Neural cell (in vitro differentiated cells): ENCODE results near the gene COL8A1. TPM values are rescaled to one million over a fixed set of nuclear protein-coding genes. Genes with fewer than 3 reads are reported as not detected.

Source experiments
- H2AFZ ChIP-seq: fragments of 200-600, 300-800 bp; sonication (generic), shearing (Covaris generic); 2 replicates; pipeline ENCODE4 v1.6.0; 2014; ENCODE audit warnings: low read depth, mild to moderate bottlenecking, antibody characterized with exemption, low read length, moderate library complexity
- H3F3A ChIP-seq: fragments of 200-600 bp; shearing (Covaris generic); 2 replicates; pipeline ENCODE4 v1.6.1; 2016; ENCODE audit warnings: mild to moderate bottlenecking, moderate library complexity, mixed read lengths, antibody characterized with exemption, low read length; ENCODE audit not compliant: insufficient read depth, poor library complexity, severe bottlenecking
- H3K27ac ChIP-seq: fragments of 200-600, 300-800 bp; sonication (generic), shearing (Covaris generic); 2 replicates; pipeline ENCODE4 v1.5.1; 2014; ENCODE audit warnings: mild to moderate bottlenecking, low read length, moderate library complexity
- H3K27me3 ChIP-seq: fragments of 300-800, 200-600 bp; sonication (generic), shearing (Covaris generic); 2 replicates; pipeline ENCODE4 v1.6.0; 2014; ENCODE audit warnings: mild to moderate bottlenecking, low read depth, low read length, moderate library complexity; ENCODE audit not compliant: insufficient read depth
- H3K36me3 ChIP-seq: fragments of 300-800, 200-600 bp; sonication (generic), shearing (Covaris generic); 2 replicates; pipeline ENCODE4 v1.5.1; 2014; ENCODE audit warnings: mild to moderate bottlenecking, antibody characterized with exemption, low read length, moderate library complexity; ENCODE audit not compliant: insufficient read depth
- H3K4me2 ChIP-seq: fragments of 300-800, 200-600 bp; sonication (generic), shearing (Covaris generic); 2 replicates; pipeline ENCODE4 v1.6.0; 2014; ENCODE audit warnings: mild to moderate bottlenecking, low read length
- H3K4me3 ChIP-seq: fragments of 300-800, 200-600 bp; sonication (generic), shearing (Covaris generic); 2 replicates; pipeline ENCODE4 v1.5.1; 2014; ENCODE audit warnings: mild to moderate bottlenecking, low read length, moderate library complexity
- H3K79me2 ChIP-seq: fragments of 200-600 bp; shearing (Covaris generic); replicated peaks from 2 replicates; pipeline ENCODE4 v1.6.0; 2014; ENCODE audit warnings: mild to moderate bottlenecking, low read length, moderate library complexity; ENCODE audit not compliant: insufficient read depth
- H3K9ac ChIP-seq: fragments of 300-800, 200-600 bp; sonication (generic), shearing (Covaris generic); 2 replicates; pipeline ENCODE4 v1.6.1; 2016; ENCODE audit warnings: mild to moderate bottlenecking, low read length, mixed read lengths
- H3K9me2 ChIP-seq: fragments of 200-600 bp; shearing (Covaris generic); 2 replicates; pipeline ENCODE4 v1.6.1; 2016; ENCODE audit warnings: mild to moderate bottlenecking, low read length, mixed read lengths; ENCODE audit not compliant: insufficient read depth
- H3K9me3 ChIP-seq: fragments of 200-600, 300-800 bp; sonication (generic), shearing (Covaris generic); 2 replicates; pipeline ENCODE4 v1.6.1; 2016; ENCODE audit warnings: mild to moderate bottlenecking, mixed run types, low read length, moderate library complexity, mixed read lengths
- H4K20me1 ChIP-seq: fragments of 200-600 bp; shearing (Covaris generic); 2 replicates; pipeline ENCODE4 v1.6.1; 2016; ENCODE audit warnings: mild to moderate bottlenecking, mixed run types; ENCODE audit not compliant: insufficient read depth
- CTCF ChIP-seq: fragments of 450-650 bp; IDR thresholded peaks from 2 replicates; pipeline ENCODE4 v1.5.1; 2014; ENCODE audit warnings: antibody characterized with exemption, mild to moderate bottlenecking, moderate library complexity; ENCODE audit not compliant: poor library complexity, severe bottlenecking
- EP300 ChIP-seq: fragments of 450-650 bp; conservative IDR thresholded peaks from 2 replicates; pipeline ENCODE4 v1.6.1; 2014; ENCODE audit warnings: antibody characterized with exemption, mild to moderate bottlenecking, moderate library complexity; ENCODE audit not compliant: poor library complexity, severe bottlenecking
- EZH2 ChIP-seq: fragments of 200-600, 300-800 bp; shearing (Covaris generic), sonication (generic); IDR thresholded peaks from 2 replicates; pipeline ENCODE4 v1.6.1; 2014; ENCODE audit warnings: antibody characterized with exemption, low read length, borderline replicate concordance, mild to moderate bottlenecking; ENCODE audit not compliant: insufficient read depth, poor library complexity, severe bottlenecking
- MXI1 ChIP-seq: fragments of 450-650 bp; conservative IDR thresholded peaks from 2 replicates; pipeline ENCODE4 v1.6.1; 2014; ENCODE audit warnings: antibody characterized with exemption, mild to moderate bottlenecking; ENCODE audit not compliant: poor library complexity, severe bottlenecking
- POLR2AphosphoS5 ChIP-seq: IDR thresholded peaks from 2 replicates; pipeline ENCODE4 v1.6.1; 2012
- RAD21 ChIP-seq: fragments of 450-650 bp; conservative IDR thresholded peaks from 2 replicates; pipeline ENCODE4 v1.6.1; 2014; ENCODE audit warnings: antibody characterized with exemption, mild to moderate bottlenecking, moderate library complexity
- SMC3 ChIP-seq: fragments of 450-650 bp; conservative IDR thresholded peaks from 2 replicates; pipeline ENCODE4 v1.6.1; 2014; ENCODE audit warnings: antibody characterized with exemption, mild to moderate bottlenecking, moderate library complexity; ENCODE audit not compliant: poor library complexity
- TAF1 ChIP-seq: IDR thresholded peaks from 2 replicates; pipeline ENCODE4 v1.6.1; 2012; ENCODE audit warnings: low read depth
- polyA plus RNA-seq: library from polyadenylated mRNA; depleted of rRNA; stranded (reverse); fragments of >200 nt; gene quantifications from 2 replicates; pipeline ENCODE4 v1.2.3, GENCODE V29; 2014
- TF ChIP-seq, protein P1 (sequence below): IDR thresholded peaks from 2 replicates; pipeline ENCODE4 v1.6.1; 2012; ENCODE audit warnings: borderline replicate concordance

COL8A1 gene
- polyA plus RNA-seq, 1 donor from 2014 or later, result 0.04 TPM

DNA sequence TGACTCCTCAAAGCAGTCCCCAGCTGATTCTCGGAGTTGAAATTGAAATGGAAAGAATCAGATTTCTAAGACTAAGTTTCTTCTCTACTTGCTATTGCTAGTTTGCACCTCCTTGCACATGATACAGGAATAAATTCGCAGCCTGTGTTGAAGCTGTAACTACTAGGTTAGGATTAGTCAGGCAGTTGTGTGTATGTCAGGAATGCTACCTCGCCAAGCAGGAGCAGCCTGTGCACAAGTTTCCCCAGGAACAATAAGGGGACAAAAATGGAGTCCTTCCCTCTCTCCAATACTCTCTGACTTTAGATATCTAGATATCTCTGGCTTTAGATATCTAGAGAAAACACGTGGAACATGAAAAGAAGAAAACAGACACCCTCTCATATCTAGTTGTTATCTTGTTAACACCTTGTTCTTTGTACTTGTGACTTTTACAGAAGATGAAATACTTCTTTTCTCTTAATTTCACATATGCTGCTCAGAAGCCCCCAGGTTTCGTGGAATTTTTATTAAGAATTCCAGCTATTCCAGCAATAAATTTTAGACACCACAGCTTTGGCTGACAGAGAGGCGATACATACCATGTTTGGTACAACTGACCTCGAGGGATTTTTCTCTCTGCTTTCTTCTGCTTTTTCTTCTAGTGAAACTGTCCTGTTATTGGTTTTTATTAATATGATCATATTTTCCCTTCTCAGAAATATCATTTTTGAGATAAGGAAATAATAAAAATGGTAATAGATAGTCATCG lies 123.2 kb downstream of the COL8A1 start:
- H3K27me3 ChIP-seq, result no peaks in the 10 kb centered on the region
- H3F3A ChIP-seq, result no peaks in the 10 kb centered on the region
- TF ChIP-seq EP300, result no peak
- no peak for TF ChIP-seq SMC3
- no peak for TF ChIP-seq RAD21
- no peak for TF ChIP-seq CTCF
- TF ChIP-seq POLR2AphosphoS5, result no peak
- TF ChIP-seq EZH2, result no peak
- TF ChIP-seq, protein P1, sequence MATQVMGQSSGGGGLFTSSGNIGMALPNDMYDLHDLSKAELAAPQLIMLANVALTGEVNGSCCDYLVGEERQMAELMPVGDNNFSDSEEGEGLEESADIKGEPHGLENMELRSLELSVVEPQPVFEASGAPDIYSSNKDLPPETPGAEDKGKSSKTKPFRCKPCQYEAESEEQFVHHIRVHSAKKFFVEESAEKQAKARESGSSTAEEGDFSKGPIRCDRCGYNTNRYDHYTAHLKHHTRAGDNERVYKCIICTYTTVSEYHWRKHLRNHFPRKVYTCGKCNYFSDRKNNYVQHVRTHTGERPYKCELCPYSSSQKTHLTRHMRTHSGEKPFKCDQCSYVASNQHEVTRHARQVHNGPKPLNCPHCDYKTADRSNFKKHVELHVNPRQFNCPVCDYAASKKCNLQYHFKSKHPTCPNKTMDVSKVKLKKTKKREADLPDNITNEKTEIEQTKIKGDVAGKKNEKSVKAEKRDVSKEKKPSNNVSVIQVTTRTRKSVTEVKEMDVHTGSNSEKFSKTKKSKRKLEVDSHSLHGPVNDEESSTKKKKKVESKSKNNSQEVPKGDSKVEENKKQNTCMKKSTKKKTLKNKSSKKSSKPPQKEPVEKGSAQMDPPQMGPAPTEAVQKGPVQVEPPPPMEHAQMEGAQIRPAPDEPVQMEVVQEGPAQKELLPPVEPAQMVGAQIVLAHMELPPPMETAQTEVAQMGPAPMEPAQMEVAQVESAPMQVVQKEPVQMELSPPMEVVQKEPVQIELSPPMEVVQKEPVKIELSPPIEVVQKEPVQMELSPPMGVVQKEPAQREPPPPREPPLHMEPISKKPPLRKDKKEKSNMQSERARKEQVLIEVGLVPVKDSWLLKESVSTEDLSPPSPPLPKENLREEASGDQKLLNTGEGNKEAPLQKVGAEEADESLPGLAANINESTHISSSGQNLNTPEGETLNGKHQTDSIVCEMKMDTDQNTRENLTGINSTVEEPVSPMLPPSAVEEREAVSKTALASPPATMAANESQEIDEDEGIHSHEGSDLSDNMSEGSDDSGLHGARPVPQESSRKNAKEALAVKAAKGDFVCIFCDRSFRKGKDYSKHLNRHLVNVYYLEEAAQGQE, result no peak
- TF ChIP-seq MXI1, result no peak
- no peak for TF ChIP-seq TAF1
- no peaks in the 10 kb centered on the region for H3K9me3 ChIP-seq
- no peaks in the 10 kb centered on the region for H3K36me3 ChIP-seq
- H3K9me2 ChIP-seq, result no peaks in the 10 kb centered on the region
- no peak overlapping the region for H3K27ac ChIP-seq
- H2AFZ ChIP-seq, result no peak overlapping the region
- H3K79me2 ChIP-seq, result no peaks in the 10 kb centered on the region
- no peaks in the 10 kb centered on the region for H4K20me1 ChIP-seq
- no peak overlapping the region for H3K4me2 ChIP-seq
- no peak overlapping the region for H3K9ac ChIP-seq
- no peak overlapping the region for H3K4me3 ChIP-seq

DNA sequence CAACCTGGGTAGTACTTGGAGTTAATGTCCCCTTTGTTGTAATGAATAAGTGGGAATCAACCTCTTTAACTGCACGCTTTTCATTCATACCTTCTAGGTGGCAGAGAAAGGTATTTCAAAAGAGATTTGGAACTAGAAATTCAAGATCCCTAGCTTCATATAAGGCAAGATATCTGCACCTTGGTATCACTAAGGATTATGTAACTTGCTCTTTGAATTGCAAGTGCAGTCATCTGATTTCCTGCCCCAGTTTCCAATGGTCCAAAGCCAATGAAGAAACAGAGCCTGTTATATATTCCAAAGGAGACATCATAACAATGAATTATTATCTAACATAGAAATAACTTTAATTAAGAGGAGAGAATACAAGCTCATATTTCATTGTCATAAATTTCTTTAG lies 124.5 kb downstream of the COL8A1 start:
- no peaks in the 10 kb centered on the region for H3K9me2 ChIP-seq
- H3K9ac ChIP-seq, result no peak overlapping the region
- H3F3A ChIP-seq, result no peaks in the 10 kb centered on the region
- H3K4me2 ChIP-seq, result no peak overlapping the region
- H3K9me3 ChIP-seq, result no peaks in the 10 kb centered on the region
- TF ChIP-seq TAF1, result no peak
- no peak for TF ChIP-seq EP300
- no peak for TF ChIP-seq RAD21
- no peak for TF ChIP-seq SMC3
- no peak for TF ChIP-seq MXI1
- TF ChIP-seq, protein P1, result no peak
- no peak for TF ChIP-seq POLR2AphosphoS5
- no peak for TF ChIP-seq EZH2
- TF ChIP-seq CTCF, result no peak
- no peaks in the 10 kb centered on the region for H4K20me1 ChIP-seq
- no peak overlapping the region for H3K4me3 ChIP-seq
- no peaks in the 10 kb centered on the region for H3K79me2 ChIP-seq
- H3K27me3 ChIP-seq, result no peaks in the 10 kb centered on the region
- H3K27ac ChIP-seq, result no peak overlapping the region
- H2AFZ ChIP-seq, result no peak overlapping the region
- no peaks in the 10 kb centered on the region for H3K36me3 ChIP-seq
